OCI-LY7 (cell line): ENCODE results near the gene MAEA. TPM values are rescaled to one million over a fixed set of nuclear protein-coding genes. Genes with fewer than 3 reads are reported as not detected.

Experiments
- BruUV-seq: library from RNA; stranded (reverse); fragments of 400-500 nt; replicated peaks from 2 replicates; lab custom pipeline; 2021; lab: Mats Ljungman, UMichigan
- CTCF ChIA-PET: fragments of 300-600 bp; sonication (Branson Sonifier 250); formaldehyde crosslinking; loops from one replicate; lab custom pipeline; 2022; ENCODE audit warnings: antibody characterized with exemption; ENCODE audit not compliant: unreplicated experiment; lab: Charles Lee
- POLR2A ChIA-PET: fragments of 300-600 bp; sonication (Branson Sonifier 250); formaldehyde crosslinking; loops from one replicate; lab custom pipeline; 2022; ENCODE audit warnings: antibody characterized with exemption; lab: Charles Lee
- DNase-seq: peaks from one replicate; pipeline ENCODE4 v3.0.0-alpha.2; 2015; ENCODE audit warnings: low spot score
- H2AFZ ChIP-seq: fragments of 200-600 bp; sonication (generic), shearing (Covaris generic); 2 replicates; pipeline ENCODE4 v1.6.1; 2014; ENCODE audit warnings: mild to moderate bottlenecking, antibody characterized with exemption, low read length, moderate library complexity
- H3K27ac ChIP-seq: fragments of 200-600 bp; sonication (generic); 2 replicates; pipeline ENCODE4 v1.5.1; 2014; ENCODE audit warnings: mixed run types, low read depth, mild to moderate bottlenecking, moderate library complexity, low read length, inconsistent platforms; ENCODE audit not compliant: poor library complexity, severe bottlenecking
- H3K36me3 ChIP-seq: fragments of 200-600 bp; sonication (generic); 2 replicates; pipeline ENCODE4 v1.6.1; 2014; ENCODE audit warnings: mild to moderate bottlenecking, antibody characterized with exemption, low read length, moderate library complexity, mixed read lengths; ENCODE audit not compliant: insufficient read depth
- H3K4me1 ChIP-seq: fragments of 200-600 bp; sonication (generic); 2 replicates; pipeline ENCODE4 v1.5.1; 2014; ENCODE audit warnings: mild to moderate bottlenecking, low read length; ENCODE audit not compliant: insufficient read depth, poor library complexity, severe bottlenecking
- H3K4me2 ChIP-seq: fragments of 200-600 bp; sonication (generic); 2 replicates; pipeline ENCODE4 v1.6.1; 2014; ENCODE audit warnings: mild to moderate bottlenecking, low read length
- H3K4me3 ChIP-seq: fragments of 200-600 bp; sonication (generic); 2 replicates; pipeline ENCODE4 v1.5.1; 2014; ENCODE audit warnings: mild to moderate bottlenecking, low read depth, low read length; ENCODE audit not compliant: poor library complexity, severe bottlenecking
- H3K79me2 ChIP-seq: fragments of 200-600 bp; sonication (generic); 2 replicates; pipeline ENCODE4 v1.6.1; 2016; ENCODE audit warnings: low read depth, mild to moderate bottlenecking, low read length, moderate library complexity, mixed read lengths; ENCODE audit not compliant: insufficient read depth
- H3K9me2 ChIP-seq: fragments of 200-600 bp; sonication (generic); 2 replicates; pipeline ENCODE4 v1.6.1; 2016; ENCODE audit warnings: mild to moderate bottlenecking, low read length, mixed read lengths; ENCODE audit not compliant: insufficient read depth
- H3K9me3 ChIP-seq: fragments of 200-600 bp; sonication (generic); 2 replicates; pipeline ENCODE4 v1.6.1; 2014; ENCODE audit warnings: mild to moderate bottlenecking, mixed run types, low read length, mixed read lengths
- H4K20me1 ChIP-seq: fragments of 200-600 bp; sonication (generic); 2 replicates; pipeline ENCODE4 v1.6.1; 2014; ENCODE audit warnings: mild to moderate bottlenecking, antibody characterized with exemption, low read length, moderate library complexity, mixed read lengths; ENCODE audit not compliant: insufficient read depth
- CTCF ChIP-seq: fragments of 200-600 bp; sonication (generic); conservative IDR thresholded peaks from 2 replicates; pipeline ENCODE4 v1.5.1; 2014; ENCODE audit warnings: mild to moderate bottlenecking, antibody characterized with exemption, low read length, moderate library complexity, mixed read lengths
- EZH2phosphoT487 ChIP-seq: fragments of 200-600 bp; sonication (generic); IDR thresholded peaks from 2 replicates; pipeline ENCODE4 v1.6.1; 2018; ENCODE audit warnings: low read depth, borderline replicate concordance, mild to moderate bottlenecking, mixed run types, antibody characterized with exemption, low read length, moderate library complexity, mixed read lengths
- intact Hi-C: fragments of 100-400 bp; cut with micrococcal nuclease; formaldehyde crosslinking; loops from one replicate; pipeline ENCODE4 v1.10.0; 2022; ENCODE audit not compliant: unreplicated experiment
- total RNA-seq, 2 experiments: library from RNA; depleted of rRNA in 1 of 2; stranded (reverse); fragments of >200 nt in 1 of 2; shearing (Covaris generic) in 1 of 2; gene quantifications; 2 replicates each; pipeline ENCODE4 v1.2.3, GENCODE V29; 2014 to 2022

Gene MAEA
- total RNA-seq, 2 experiments from 2014 or later: 53.2 to 59.3 TPM

GRCh38 chr4:1309261-1310010 is 19.7 kb downstream of the MAEA start:
- Histone ChIP-seq H3K36me3 (peaks cover 39% of the 10 kb centered on the region), H3K4me3 (peak overlapping the region; percentile 13), H3K9me3 (peaks cover 5% of the 10 kb centered on the region; the same call in 1 of the 2 replicates), H3K27ac (peak overlapping the region; percentile 36), H4K20me1 (peaks cover 14% of the 10 kb centered on the region; the same call in 1 of the 2 replicates), H3K4me1 (peaks cover 55% of the 10 kb centered on the region), H3K9me2 (no peaks in the 10 kb centered on the region), H3K79me2 (peaks cover 52% of the 10 kb centered on the region), H2AFZ (no peak overlapping the region), H3K4me2 (peak overlapping the region; percentile 59)
- intact Hi-C loops: no loop called here
- no TSS peak for BruUV-seq
- CTCF ChIA-PET: no interaction called here
- TF ChIP-seq EZH2phosphoT487 (no peak), CTCF (no peak)
- POLR2A ChIA-PET: interaction anchor here (0.6 to 1.7 kb wide), 4 partner anchors 18 to 125 kb away, joined by 3 to 7 read pairs (median 3); no protein-coding TSS in a partner anchor
- peak; percentile 64 for DNase-seq

- Histone ChIP-seq H3K4me3 (no peak overlapping the region), H3K9me2 (no peaks in the 10 kb centered on the region), H4K20me1 (peaks cover 14% of the 10 kb centered on the region; the same call in 1 of the 2 replicates), H3K79me2 (peaks cover 52% of the 10 kb centered on the region), H3K4me1 (peaks cover 56% of the 10 kb centered on the region), H3K9me3 (peaks cover 7% of the 10 kb centered on the region; the same call in 1 of the 2 replicates), H2AFZ (no peak overlapping the region), H3K4me2 (peak overlapping the region; percentile 70), H3K36me3 (peaks cover 43% of the 10 kb centered on the region), H3K27ac (peak overlapping the region; percentile 77)
- no TSS peak for BruUV-seq
- TF ChIP-seq EZH2phosphoT487 (no peak), CTCF (no peak)
- ChIA-PET CTCF (no interaction called here), POLR2A (interaction anchor here (0.9 to 1.6 kb wide), 2 partner anchors 33 to 43 kb away, joined by 3 read pairs; no protein-coding TSS in a partner anchor)
- no peak for DNase-seq
- intact Hi-C loops: no loop called here
Measured at GRCh38 chr4:1310031-1310795, 20.5 kb downstream of the MAEA start.
